Natural killer cell (primary cell): ENCODE results near the gene RTN1. TPM values are rescaled to one million over a fixed set of nuclear protein-coding genes. Genes with fewer than 3 reads are reported as not detected.

Experiments used
- ATAC-seq, 3 donors: fragments of 150-1000 bp in 2 of 3; fragments of 200-7000 bp in 1 of 3; cut with Tn5 transposase; 1 replicate in 1 of 3; 2 replicates in 2 of 3; pipeline ENCODE4 v1.10.0; 2021; ENCODE audit warnings: mild to moderate bottlenecking in 2 of 3, moderate library complexity in 2 of 3
- DNase-seq, 2 donors: peaks; one replicate each; pipeline versions ENCODE4 v3.0.0 to v3.0.0-alpha.2; 2013 to 2021; ENCODE audit warnings: mixed read lengths in 1 of 2
- H3K27ac ChIP-seq: one replicate; pipeline ENCODE4 v1.5.1; 2013; ENCODE audit warnings: mild to moderate bottlenecking, low read length
- H3K27me3 ChIP-seq: one replicate; pipeline ENCODE4 v1.6.1; 2013; ENCODE audit warnings: low read length; ENCODE audit not compliant: control insufficient read depth, insufficient read depth
- H3K36me3 ChIP-seq: one replicate; pipeline ENCODE4 v1.6.1; 2013; ENCODE audit warnings: low read length; ENCODE audit not compliant: control insufficient read depth, insufficient read depth
- H3K4me1 ChIP-seq: one replicate; pipeline ENCODE4 v1.6.1; 2013; ENCODE audit warnings: low read length; ENCODE audit not compliant: control insufficient read depth, insufficient read depth
- H3K4me3 ChIP-seq: one replicate; pipeline ENCODE4 v1.5.1; 2013; ENCODE audit warnings: low read length
- H3K9me3 ChIP-seq: one replicate; pipeline ENCODE4 v1.6.1; 2013; ENCODE audit warnings: low read length; ENCODE audit not compliant: control insufficient read depth, insufficient read depth
- H3K27ac Mint-ChIP-seq, 2 donors: one replicate each; pipeline ENCODE4 v1.8.0; 2022; ENCODE audit warnings: mild to moderate bottlenecking in 2 of 2, mixed read lengths in 2 of 2, moderate library complexity in 1 of 2
- H3K27me3 Mint-ChIP-seq, 2 donors: one replicate each; pipeline ENCODE4 v1.8.0; 2022; ENCODE audit warnings: low read depth in 2 of 2, mixed read lengths in 2 of 2
- H3K36me3 Mint-ChIP-seq: one replicate; pipeline ENCODE4 v1.8.0; 2022; ENCODE audit warnings: mixed read lengths
- H3K4me1 Mint-ChIP-seq, 2 donors: one replicate each; pipeline ENCODE4 v1.8.0; 2022; ENCODE audit warnings: mixed read lengths in 2 of 2
- H3K4me3 Mint-ChIP-seq: one replicate; pipeline ENCODE4 v1.8.0; 2022; ENCODE audit warnings: mild to moderate bottlenecking, moderate library complexity, mixed read lengths
- H3K9me3 Mint-ChIP-seq, 2 donors: one replicate each; pipeline ENCODE4 v1.8.0; 2022; ENCODE audit warnings: mixed read lengths in 2 of 2
- WGBS: methylation state at CpG from one replicate; pipeline ENCODE4 v1.1.7; 2013; ENCODE audit warnings: missing lambda C conversion rate; ENCODE audit not compliant: insufficient coverage; 5-methylcytosine and 5-hydroxymethylcytosine counted together
- intact Hi-C: fragments of 100-400 bp; cut with micrococcal nuclease; formaldehyde crosslinking; loops from one replicate; pipeline ENCODE4 v1.14.2; 2022
- total RNA-seq, 4 donors: library from RNA; stranded (reverse); fragments of 120-200 nt in 1 of 4; gene quantifications; one replicate each; pipeline versions ENCODE4 v1.2.3 to v1.2.4, GENCODE V29; 2013 to 2022
- TF ChIP-seq, protein P1 (sequence below): fragments of 200-600 bp; IDR thresholded peaks from one replicate; pipeline ENCODE4 v1.8.0; 2022; ENCODE audit warnings: antibody characterized with exemption

Gene RTN1
- total RNA-seq, 3 donors from 2014 or later (not counting 1 experiment from before 2014, with no cell fraction given) = 1.9 to 3.6 (median 2.3) TPM

- TF ChIP-seq, protein P1, sequence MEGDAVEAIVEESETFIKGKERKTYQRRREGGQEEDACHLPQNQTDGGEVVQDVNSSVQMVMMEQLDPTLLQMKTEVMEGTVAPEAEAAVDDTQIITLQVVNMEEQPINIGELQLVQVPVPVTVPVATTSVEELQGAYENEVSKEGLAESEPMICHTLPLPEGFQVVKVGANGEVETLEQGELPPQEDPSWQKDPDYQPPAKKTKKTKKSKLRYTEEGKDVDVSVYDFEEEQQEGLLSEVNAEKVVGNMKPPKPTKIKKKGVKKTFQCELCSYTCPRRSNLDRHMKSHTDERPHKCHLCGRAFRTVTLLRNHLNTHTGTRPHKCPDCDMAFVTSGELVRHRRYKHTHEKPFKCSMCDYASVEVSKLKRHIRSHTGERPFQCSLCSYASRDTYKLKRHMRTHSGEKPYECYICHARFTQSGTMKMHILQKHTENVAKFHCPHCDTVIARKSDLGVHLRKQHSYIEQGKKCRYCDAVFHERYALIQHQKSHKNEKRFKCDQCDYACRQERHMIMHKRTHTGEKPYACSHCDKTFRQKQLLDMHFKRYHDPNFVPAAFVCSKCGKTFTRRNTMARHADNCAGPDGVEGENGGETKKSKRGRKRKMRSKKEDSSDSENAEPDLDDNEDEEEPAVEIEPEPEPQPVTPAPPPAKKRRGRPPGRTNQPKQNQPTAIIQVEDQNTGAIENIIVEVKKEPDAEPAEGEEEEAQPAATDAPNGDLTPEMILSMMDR = no peak
- Mint-ChIP-seq H3K4me1 (no peaks in the 10 kb centered on the region), H3K27me3 (peaks cover 0 to 3% of the 10 kb centered on the region in 2 donors), H3K36me3 (no peaks in the 10 kb centered on the region), H3K27ac (no peak overlapping the region), H3K4me3 (no peak overlapping the region), H3K9me3 (peaks cover 2 to 3% of the 10 kb centered on the region in 2 donors)
- ATAC-seq (no peak), DNase-seq (no peak)
- intact Hi-C loops = loop anchor here (10.0 kb wide), 1 partner anchor 1170 kb away; no protein-coding TSS in a partner anchor
- no peaks in the 10 kb centered on the region for H3K9me3 ChIP-seq
- H3K4me1 ChIP-seq = no peaks in the 10 kb centered on the region
- no peak overlapping the region for H3K27ac ChIP-seq
- no peaks in the 10 kb centered on the region for H3K36me3 ChIP-seq
- H3K4me3 ChIP-seq = no peak overlapping the region
- H3K27me3 ChIP-seq = no peaks in the 10 kb centered on the region
- 94% methylated on average over 2 of the region's 2 CpGs for whole genome bisulfite sequencing
Observed at GRCh38 chr14:59705245-59705644, 165.3 kb downstream of the RTN1 start.

- H3K36me3 ChIP-seq = no peaks in the 10 kb centered on the region
- Mint-ChIP-seq H3K9me3 (peaks cover 2 to 3% of the 10 kb centered on the region in 2 donors), H3K36me3 (no peaks in the 10 kb centered on the region), H3K27me3 (peaks cover 0 to 3% of the 10 kb centered on the region in 2 donors), H3K4me1 (no peaks in the 10 kb centered on the region), H3K27ac (no peak overlapping the region), H3K4me3 (no peak overlapping the region)
- H3K4me1 ChIP-seq = no peaks in the 10 kb centered on the region
- TF ChIP-seq, protein P1 = no peak
- ATAC-seq (no peak), DNase-seq (no peak)
- no peak overlapping the region for H3K4me3 ChIP-seq
- intact Hi-C loops = loop anchor here (10.0 kb wide), 1 partner anchor 1169 kb away; no protein-coding TSS in a partner anchor
- no peaks in the 10 kb centered on the region for H3K9me3 ChIP-seq
- WGBS = 80% methylated on average over 5 of the region's 5 CpGs
- no peak overlapping the region for H3K27ac ChIP-seq
- no peaks in the 10 kb centered on the region for H3K27me3 ChIP-seq
Observed at GRCh38 chr14:59704054-59704645, 166.4 kb downstream of the RTN1 start.

GRCh38 chr14:59699442-59699841 lies 171.1 kb downstream of the RTN1 start:
- H3K4me1 Mint-ChIP-seq = no peaks in the 10 kb centered on the region
- no peak for ATAC-seq
- intact Hi-C loops = no loop called here
- WGBS = 88% methylated on average over 2 of the region's 2 CpGs
- Histone ChIP-seq H3K27me3 (no peaks in the 10 kb centered on the region), H3K9me3 (no peaks in the 10 kb centered on the region), H3K4me1 (no peaks in the 10 kb centered on the region), H3K4me3 (no peak overlapping the region), H3K36me3 (no peaks in the 10 kb centered on the region), H3K27ac (no peak overlapping the region)
- H3K36me3 Mint-ChIP-seq = no peaks in the 10 kb centered on the region
- no peak overlapping the region for H3K4me3 Mint-ChIP-seq
- H3K27me3 Mint-ChIP-seq = no peaks in the 10 kb centered on the region
- peaks cover 2 to 3% of the 10 kb centered on the region in 2 donors for H3K9me3 Mint-ChIP-seq
- TF ChIP-seq, protein P1 = no peak
- H3K27ac Mint-ChIP-seq = no peak overlapping the region
- DNase-seq = no peak

DNA sequence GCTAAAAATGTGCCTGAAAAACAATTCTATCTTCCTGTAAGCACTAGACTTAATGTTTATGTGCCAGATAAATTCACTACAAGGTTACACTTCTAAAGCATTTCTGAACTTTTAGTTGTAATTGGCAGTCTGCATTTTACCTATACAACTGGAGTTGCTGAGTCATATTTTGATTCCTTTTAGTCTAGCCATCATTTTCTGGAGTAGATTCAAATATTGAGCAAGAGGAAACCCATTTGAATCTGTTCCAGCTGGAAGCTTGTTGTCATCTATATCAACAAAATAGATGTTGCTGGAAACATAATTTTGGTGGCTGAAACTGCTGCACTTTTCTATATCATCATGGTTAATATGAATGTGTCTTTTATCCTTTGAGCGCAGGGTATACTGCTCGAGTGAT lies 171.8 kb downstream of the RTN1 start:
- H3K27ac ChIP-seq = no peak overlapping the region
- H3K27ac Mint-ChIP-seq = no peak overlapping the region
- no peaks in the 10 kb centered on the region for H3K4me1 Mint-ChIP-seq
- 100% methylated on average over 2 of the region's 2 CpGs for WGBS
- no peaks in the 10 kb centered on the region for H3K4me1 ChIP-seq
- DNase-seq = no peak
- H3K9me3 Mint-ChIP-seq = peaks cover 2 to 3% of the 10 kb centered on the region in 2 donors
- no peaks in the 10 kb centered on the region for H3K9me3 ChIP-seq
- H3K4me3 ChIP-seq = no peak overlapping the region
- no peak for ATAC-seq
- TF ChIP-seq, protein P1 = no peak
- H3K36me3 Mint-ChIP-seq = no peaks in the 10 kb centered on the region
- no peaks in the 10 kb centered on the region for H3K27me3 Mint-ChIP-seq
- H3K36me3 ChIP-seq = no peaks in the 10 kb centered on the region
- no peaks in the 10 kb centered on the region for H3K27me3 ChIP-seq
- H3K4me3 Mint-ChIP-seq = no peak overlapping the region
- intact Hi-C loops = no loop called here
